A673 (cell line): ENCODE results near the gene CFAP58.

Experiments used
- CTCF ChIP-seq: fragments of 300-800, 200-600 bp; sonication (generic); conservative IDR thresholded peaks from 2 replicates; pipeline ENCODE4 v1.5.1; 2017; ENCODE audit warnings: low read depth, mild to moderate bottlenecking, antibody characterized with exemption, low read length, moderate library complexity, mixed read lengths
- EZH2 ChIP-seq: fragments of 200-600 bp; sonication (generic); IDR thresholded peaks from 2 replicates; pipeline ENCODE4 v1.6.1; 2017; ENCODE audit warnings: borderline replicate concordance, low read depth, mild to moderate bottlenecking, mixed read lengths, antibody characterized with exemption, low read length; ENCODE audit not compliant: poor library complexity, severe bottlenecking

- TF ChIP-seq EZH2 (no peak), CTCF (no peak)
Measured at GRCh38 chr10:104337521-104337984, 16.1 kb upstream of the CFAP58 start.
